Liver (tissue), 9 donors: ENCODE data around the gene NKX6-1. TPM values are rescaled to one million over a fixed set of nuclear protein-coding genes. Genes with fewer than 3 reads are reported as not detected.

Source experiments
- DNase-seq: peaks from one replicate; pipeline ENCODE4 v3.0.0-alpha.2; 2017; ENCODE audit warnings: low spot score
- H3K27ac ChIP-seq, 2 donors: one replicate each; pipeline ENCODE4 v1.7.0; 2013; ENCODE audit warnings: inconsistent platforms in 2 of 2, low read length in 2 of 2, control low read depth in 1 of 2, low read depth in 1 of 2, mild to moderate bottlenecking in 1 of 2
- H3K27me3 ChIP-seq, 4 donors: one replicate each; pipeline versions ENCODE4 v1.6.1 to v1.7.0; 2013; ENCODE audit warnings: low read length in 3 of 4, inconsistent platforms in 1 of 4, mild to moderate bottlenecking in 1 of 4, moderate library complexity in 1 of 4; ENCODE audit not compliant: control insufficient read depth in 4 of 4, insufficient read depth in 4 of 4
- H3K36me3 ChIP-seq, 4 donors: one replicate each; pipeline versions ENCODE4 v1.6.1 to v1.7.0; 2013; ENCODE audit warnings: low read length in 3 of 4, mild to moderate bottlenecking in 3 of 4, low read depth in 1 of 4, moderate library complexity in 1 of 4; ENCODE audit not compliant: control insufficient read depth in 4 of 4, insufficient read depth in 3 of 4
- H3K4me1 ChIP-seq, 4 donors: one replicate each; pipeline versions ENCODE4 v1.6.1 to v1.7.0; 2013; ENCODE audit warnings: low read length in 3 of 4, mild to moderate bottlenecking in 3 of 4, moderate library complexity in 1 of 4; ENCODE audit not compliant: control insufficient read depth in 4 of 4, insufficient read depth in 4 of 4
- H3K4me3 ChIP-seq, 3 donors: one replicate each; pipeline versions ENCODE4 v1.6.1 to v1.7.0; 2013; ENCODE audit warnings: low read length in 3 of 3, control low read depth in 1 of 3, low read depth in 1 of 3, mild to moderate bottlenecking in 1 of 3
- H3K9ac ChIP-seq, 2 donors: one replicate each; pipeline ENCODE4 v1.7.0; 2013; ENCODE audit warnings: low read length in 2 of 2, mild to moderate bottlenecking in 2 of 2, moderate library complexity in 2 of 2, control low read depth in 1 of 2, low read depth in 1 of 2
- H3K9me3 ChIP-seq, 4 donors: one replicate each; pipeline versions ENCODE4 v1.6.1 to v1.7.0; 2013; ENCODE audit warnings: low read length in 3 of 4; ENCODE audit not compliant: control insufficient read depth in 4 of 4
- FOXA1 ChIP-seq: IDR thresholded peaks from 2 replicates; pipeline ENCODE4 v1.6.1; 2016; ENCODE audit warnings: antibody characterized with exemption
- FOXA2 ChIP-seq: IDR thresholded peaks from 2 replicates; pipeline ENCODE4 v1.6.1; 2016; ENCODE audit warnings: antibody characterized with exemption
- GABPA ChIP-seq, 2 donors: IDR thresholded peaks in 1 of 2; conservative IDR thresholded peaks in 1 of 2; 2 replicates each; pipeline ENCODE4 v1.6.1; 2016; ENCODE audit warnings: antibody characterized with exemption in 2 of 2, mild to moderate bottlenecking in 1 of 2, moderate library complexity in 1 of 2
- HNF4A ChIP-seq, 2 donors: conservative IDR thresholded peaks; 2 replicates each; pipeline ENCODE4 v1.6.1; 2016; ENCODE audit warnings: antibody characterized with exemption in 2 of 2, mild to moderate bottlenecking in 2 of 2
- RAD21 ChIP-seq, 2 donors: IDR thresholded peaks; 2 replicates each; pipeline ENCODE4 v1.6.1; 2016; ENCODE audit warnings: antibody characterized with exemption in 2 of 2, mild to moderate bottlenecking in 2 of 2
- SP1 ChIP-seq: IDR thresholded peaks from 2 replicates; pipeline ENCODE4 v1.6.1; 2018; ENCODE audit warnings: antibody characterized with exemption, mild to moderate bottlenecking
- TAF1 ChIP-seq: conservative IDR thresholded peaks from 2 replicates; pipeline ENCODE4 v1.6.1; 2016; ENCODE audit warnings: antibody characterized with exemption, mild to moderate bottlenecking
- YY1 ChIP-seq: IDR thresholded peaks from 2 replicates; pipeline ENCODE4 v1.6.1; 2016; ENCODE audit warnings: antibody characterized with exemption, mild to moderate bottlenecking
- ZBTB33 ChIP-seq: IDR thresholded peaks from 2 replicates; pipeline ENCODE4 v1.6.1; 2016; ENCODE audit warnings: antibody characterized with exemption
- WGBS: extraction: QIAGEN DNeasy Blood & Tissue Kit; methylation state at CpG from one replicate; pipeline ENCODE4 v1.1.7; 2013; 5-methylcytosine and 5-hydroxymethylcytosine counted together
- polyA plus RNA-seq, 2 donors: library from polyadenylated mRNA; stranded (reverse) in 1 of 2; unstranded in 1 of 2; fragments of 200-250 nt in 1 of 2; fragments of >200 nt in 1 of 2; fragmentation: Nextera tagmentation in 1 of 2; extraction: Ambion mirVana in 1 of 2; gene quantifications; one replicate each; pipeline versions ENCODE4 v1.2.1 to v1.2.3, GENCODE V29; 2013 to 2015
- total RNA-seq, 2 donors: library from RNA; depleted of rRNA; stranded (reverse); fragments of >200 nt; gene quantifications; one replicate each; pipeline ENCODE4 v1.2.3, GENCODE V29; 2014
- TF ChIP-seq, protein P1 (sequence below): IDR thresholded peaks from 2 replicates; pipeline ENCODE4 v1.6.1; 2016; ENCODE audit warnings: antibody characterized with exemption, mild to moderate bottlenecking
- TF ChIP-seq, protein P2 (sequence below): IDR thresholded peaks from 2 replicates; pipeline ENCODE4 v1.6.1; 2016; ENCODE audit warnings: antibody characterized with exemption
- donor health status: healthy.
- donor health status: healthy.
- donor health status: healthy.
- donor health status: healthy.
- donor health status: healthy.

The NKX6-1 gene
- total and polyA plus RNA-seq, 4 donors: 0.05 TPM; not detected in 3

DNA sequence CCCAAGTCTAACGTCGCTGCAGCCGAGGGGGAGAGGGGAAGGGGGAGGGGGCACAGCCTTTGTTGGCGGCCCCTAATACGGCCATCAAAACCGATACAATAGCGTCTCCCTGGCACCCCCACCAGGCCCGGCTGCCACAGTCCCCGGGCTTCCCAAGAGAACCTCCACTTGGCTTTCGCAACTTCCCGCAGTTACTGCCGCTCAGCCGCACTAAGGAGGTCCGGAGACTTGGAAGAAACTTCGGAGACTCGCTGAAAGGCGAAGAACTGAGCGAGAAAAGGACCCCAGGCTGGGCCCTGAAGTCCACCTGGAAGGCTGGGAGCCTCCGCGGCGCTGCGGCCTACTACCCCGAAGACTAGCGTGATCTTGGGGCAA lies 2.8 kb downstream of the NKX6-1 start:
- H3K4me1 ChIP-seq: peaks cover 14 to 34% (median 24%) of the 10 kb centered on the region in 4 donors
- no peak overlapping the region for H3K9ac ChIP-seq
- H3K9me3 ChIP-seq: no peaks in the 10 kb centered on the region
- peaks cover 11 to 59% (median 24%) of the 10 kb centered on the region in 4 donors for H3K27me3 ChIP-seq
- WGBS: 8% methylated on average over 24 of the region's 24 CpGs
- TF ChIP-seq, protein P1, sequence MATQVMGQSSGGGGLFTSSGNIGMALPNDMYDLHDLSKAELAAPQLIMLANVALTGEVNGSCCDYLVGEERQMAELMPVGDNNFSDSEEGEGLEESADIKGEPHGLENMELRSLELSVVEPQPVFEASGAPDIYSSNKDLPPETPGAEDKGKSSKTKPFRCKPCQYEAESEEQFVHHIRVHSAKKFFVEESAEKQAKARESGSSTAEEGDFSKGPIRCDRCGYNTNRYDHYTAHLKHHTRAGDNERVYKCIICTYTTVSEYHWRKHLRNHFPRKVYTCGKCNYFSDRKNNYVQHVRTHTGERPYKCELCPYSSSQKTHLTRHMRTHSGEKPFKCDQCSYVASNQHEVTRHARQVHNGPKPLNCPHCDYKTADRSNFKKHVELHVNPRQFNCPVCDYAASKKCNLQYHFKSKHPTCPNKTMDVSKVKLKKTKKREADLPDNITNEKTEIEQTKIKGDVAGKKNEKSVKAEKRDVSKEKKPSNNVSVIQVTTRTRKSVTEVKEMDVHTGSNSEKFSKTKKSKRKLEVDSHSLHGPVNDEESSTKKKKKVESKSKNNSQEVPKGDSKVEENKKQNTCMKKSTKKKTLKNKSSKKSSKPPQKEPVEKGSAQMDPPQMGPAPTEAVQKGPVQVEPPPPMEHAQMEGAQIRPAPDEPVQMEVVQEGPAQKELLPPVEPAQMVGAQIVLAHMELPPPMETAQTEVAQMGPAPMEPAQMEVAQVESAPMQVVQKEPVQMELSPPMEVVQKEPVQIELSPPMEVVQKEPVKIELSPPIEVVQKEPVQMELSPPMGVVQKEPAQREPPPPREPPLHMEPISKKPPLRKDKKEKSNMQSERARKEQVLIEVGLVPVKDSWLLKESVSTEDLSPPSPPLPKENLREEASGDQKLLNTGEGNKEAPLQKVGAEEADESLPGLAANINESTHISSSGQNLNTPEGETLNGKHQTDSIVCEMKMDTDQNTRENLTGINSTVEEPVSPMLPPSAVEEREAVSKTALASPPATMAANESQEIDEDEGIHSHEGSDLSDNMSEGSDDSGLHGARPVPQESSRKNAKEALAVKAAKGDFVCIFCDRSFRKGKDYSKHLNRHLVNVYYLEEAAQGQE: no peak
- TF ChIP-seq FOXA1 (no peak), FOXA2 (no peak), HNF4A (conservative IDR thresholded peaks at IDR 0.05) (no peak), SP1 (no peak), GABPA (IDR thresholded peaks at IDR 0.05 in 1 of 2, conservative IDR thresholded peaks at IDR 0.05 in 1 of 2) (no peak), YY1 (no peak), ZBTB33 (no peak), RAD21 (IDR thresholded peaks at IDR 0.05) (no peak)
- TF ChIP-seq, protein P2, sequence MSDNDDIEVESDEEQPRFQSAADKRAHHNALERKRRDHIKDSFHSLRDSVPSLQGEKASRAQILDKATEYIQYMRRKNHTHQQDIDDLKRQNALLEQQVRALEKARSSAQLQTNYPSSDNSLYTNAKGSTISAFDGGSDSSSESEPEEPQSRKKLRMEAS: no peak
- H3K4me3 ChIP-seq: no peak overlapping the region
- no peaks in the 10 kb centered on the region for H3K36me3 ChIP-seq
- H3K27ac ChIP-seq: no peak overlapping the region
- no peak for DNase-seq

DNA sequence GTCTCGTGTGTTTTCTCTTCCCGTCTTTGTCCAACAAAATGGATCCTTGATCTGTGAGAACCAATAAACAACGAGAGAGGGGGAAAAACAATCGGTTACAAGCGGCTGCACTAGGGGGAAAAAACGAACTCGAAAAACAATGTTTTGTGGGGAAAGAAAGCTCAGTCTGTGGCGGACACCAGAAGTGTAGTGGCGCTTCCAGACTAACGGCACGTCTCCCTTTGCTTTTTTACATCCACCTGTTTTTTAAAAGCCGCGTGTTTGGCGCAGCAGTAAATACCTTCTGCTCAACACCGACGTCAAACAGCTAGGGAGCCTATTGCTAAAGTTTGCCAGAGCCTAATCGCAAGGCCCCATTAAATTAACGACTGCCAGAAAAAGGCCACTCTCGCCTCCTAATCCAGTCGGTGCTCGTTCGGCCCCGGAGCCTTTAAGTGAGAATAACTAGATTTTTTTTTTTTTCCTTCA lies 3.3 kb downstream of the NKX6-1 start:
- Histone ChIP-seq H3K4me3 (no peak overlapping the region), H3K9ac (no peak overlapping the region), H3K27ac (no peak overlapping the region), H3K4me1 (peaks cover 14 to 34% (median 24%) of the 10 kb centered on the region in 4 donors), H3K27me3 (peaks cover 9 to 55% (median 24%) of the 10 kb centered on the region in 4 donors), H3K36me3 (no peaks in the 10 kb centered on the region), H3K9me3 (no peaks in the 10 kb centered on the region)
- TF ChIP-seq TAF1: no peak
- no peak for TF ChIP-seq ZBTB33
- no peak for TF ChIP-seq FOXA1
- DNase-seq: no peak
- WGBS: 8% methylated on average over 23 of the region's 23 CpGs
